Vagina (tissue), 2 donors: ENCODE results near the gene ERLIN1. TPM values are rescaled to one million over a fixed set of nuclear protein-coding genes. Genes with fewer than 3 reads are reported as not detected.

Experiments used
- DNase-seq, 2 donors: peaks; one replicate each; pipeline ENCODE4 v3.0.0-alpha.2; 2017; ENCODE audit errors: extremely low spot score in 2 of 2
- H3K27ac ChIP-seq: fragments of 200-600 bp; sonication (generic); one replicate; pipeline ENCODE4 v1.5.1; 2019
- H3K27me3 ChIP-seq: fragments of 200-600 bp; sonication (generic); one replicate; pipeline ENCODE4 v1.5.1; 2019
- H3K36me3 ChIP-seq, 2 donors: fragments of 200-600 bp; sonication (generic); one replicate each; pipeline ENCODE4 v1.5.1; 2017 to 2019
- H3K4me1 ChIP-seq: fragments of 200-600 bp; sonication (generic); one replicate; pipeline ENCODE4 v1.5.1; 2019
- H3K4me3 ChIP-seq, 2 donors: fragments of 200-600 bp; sonication (generic); 1 replicate in 1 of 2; 2 replicates in 1 of 2; pipeline ENCODE4 v1.5.1; 2016 to 2019
- H3K9me3 ChIP-seq: fragments of 200-600 bp; sonication (generic); one replicate; pipeline ENCODE4 v1.5.1; 2019
- POLR2A ChIP-seq, 2 donors: fragments of 450-650 bp; IDR thresholded peaks; one replicate each; pipeline ENCODE4 v1.6.1; 2017; ENCODE audit warnings: antibody characterized with exemption in 2 of 2, mild to moderate bottlenecking in 2 of 2, moderate library complexity in 2 of 2
- POLR2AphosphoS5 ChIP-seq, 2 donors: sonication (generic); formaldehyde crosslinking; IDR thresholded peaks; one replicate each; pipeline ENCODE4 v1.9.0; 2017; ENCODE audit warnings: antibody characterized with exemption in 2 of 2, mild to moderate bottlenecking in 2 of 2, low read depth in 1 of 2; ENCODE audit not compliant: insufficient read depth in 1 of 2
- intact Hi-C: fragments of 100-400 bp; cut with DNase I; formaldehyde crosslinking; loops from one replicate; pipeline ENCODE4 v1.15.1; 2023
- total RNA-seq: library from RNA; depleted of rRNA; stranded (reverse); fragments of >200 nt; gene quantifications from one replicate; pipeline ENCODE4 v1.2.3, GENCODE V29; 2016
- TF ChIP-seq, protein P1 (sequence below), 3 experiments: fragments of 450-650 bp in 2 of 3; fragments of 200-600 bp in 1 of 3; sonication (generic) in 1 of 3; IDR thresholded peaks; one replicate each; pipeline ENCODE4 v1.5.1; 2017 to 2019; ENCODE audit warnings: antibody characterized with exemption in 3 of 3, mild to moderate bottlenecking in 2 of 3, moderate library complexity in 2 of 3

Gene ERLIN1
- total RNA-seq, 1 donor from 2014 or later = 25.5 TPM

DNA sequence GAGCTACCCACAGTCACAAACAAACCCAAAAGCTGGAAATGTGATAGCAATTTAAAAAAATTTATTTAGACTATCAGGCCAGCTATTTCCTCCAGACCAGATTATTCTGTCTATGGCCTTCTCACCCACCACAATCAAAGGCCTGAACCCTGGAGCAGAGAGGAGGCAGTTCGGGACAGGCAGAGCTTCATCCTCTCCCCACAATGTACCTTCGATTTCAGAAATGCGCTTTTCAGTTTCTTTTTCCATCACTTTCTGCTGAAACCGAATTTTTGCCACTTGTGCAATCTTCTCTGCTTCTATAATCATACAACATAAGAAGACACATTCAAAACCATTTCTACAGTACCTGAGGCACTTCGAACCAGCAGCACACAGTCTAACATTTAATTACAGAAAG, 29.9 kb downstream of the ERLIN1 start:
- intact Hi-C loops = no loop called here
- H3K9me3 ChIP-seq = no peaks in the 10 kb centered on the region
- TF ChIP-seq, protein P1, sequence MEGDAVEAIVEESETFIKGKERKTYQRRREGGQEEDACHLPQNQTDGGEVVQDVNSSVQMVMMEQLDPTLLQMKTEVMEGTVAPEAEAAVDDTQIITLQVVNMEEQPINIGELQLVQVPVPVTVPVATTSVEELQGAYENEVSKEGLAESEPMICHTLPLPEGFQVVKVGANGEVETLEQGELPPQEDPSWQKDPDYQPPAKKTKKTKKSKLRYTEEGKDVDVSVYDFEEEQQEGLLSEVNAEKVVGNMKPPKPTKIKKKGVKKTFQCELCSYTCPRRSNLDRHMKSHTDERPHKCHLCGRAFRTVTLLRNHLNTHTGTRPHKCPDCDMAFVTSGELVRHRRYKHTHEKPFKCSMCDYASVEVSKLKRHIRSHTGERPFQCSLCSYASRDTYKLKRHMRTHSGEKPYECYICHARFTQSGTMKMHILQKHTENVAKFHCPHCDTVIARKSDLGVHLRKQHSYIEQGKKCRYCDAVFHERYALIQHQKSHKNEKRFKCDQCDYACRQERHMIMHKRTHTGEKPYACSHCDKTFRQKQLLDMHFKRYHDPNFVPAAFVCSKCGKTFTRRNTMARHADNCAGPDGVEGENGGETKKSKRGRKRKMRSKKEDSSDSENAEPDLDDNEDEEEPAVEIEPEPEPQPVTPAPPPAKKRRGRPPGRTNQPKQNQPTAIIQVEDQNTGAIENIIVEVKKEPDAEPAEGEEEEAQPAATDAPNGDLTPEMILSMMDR (IDR thresholded peaks at IDR 0.05) = no peak
- no peak overlapping the region for H3K27ac ChIP-seq
- H3K4me1 ChIP-seq = no peaks in the 10 kb centered on the region
- DNase-seq = no peak
- no peaks in the 10 kb centered on the region for H3K27me3 ChIP-seq
- no peak overlapping the region for H3K4me3 ChIP-seq
- peaks cover 0 to 54% of the 10 kb centered on the region in 2 donors for H3K36me3 ChIP-seq

DNA sequence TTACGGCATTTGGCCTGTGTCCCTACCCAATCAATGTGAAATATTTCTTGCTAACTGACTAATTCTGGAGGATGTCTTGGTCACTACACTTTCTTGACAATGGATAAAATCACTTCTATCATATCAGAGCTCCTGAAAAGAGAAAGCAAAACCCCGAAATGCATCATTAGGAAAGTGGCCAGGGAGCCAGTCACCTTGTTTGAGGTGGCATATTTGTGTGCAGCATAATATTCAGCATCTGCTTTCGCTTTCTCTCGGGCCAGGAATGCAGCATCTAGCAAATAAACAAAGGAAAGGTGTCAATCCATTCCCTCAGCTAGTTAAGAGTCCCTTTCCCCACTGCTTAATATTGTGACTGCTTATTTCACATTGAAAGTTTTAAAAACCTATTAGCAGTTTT, 31.2 kb downstream of the ERLIN1 start:
- H3K36me3 ChIP-seq = peaks cover 0 to 54% of the 10 kb centered on the region in 2 donors
- TF ChIP-seq, protein P1 (IDR thresholded peaks at IDR 0.05) = no peak
- TF ChIP-seq POLR2A (IDR thresholded peaks at IDR 0.05) (no peak), POLR2AphosphoS5 (IDR thresholded peaks at IDR 0.05; ENCODE audit: insufficient read depth in 1 of 2, low read depth in 1 of 2) (no peak)
- intact Hi-C loops = no loop called here
- no peaks in the 10 kb centered on the region for H3K27me3 ChIP-seq
- H3K27ac ChIP-seq = no peak overlapping the region
- H3K4me3 ChIP-seq = no peak overlapping the region
- no peak for DNase-seq
- no peaks in the 10 kb centered on the region for H3K4me1 ChIP-seq
- H3K9me3 ChIP-seq = no peaks in the 10 kb centered on the region

DNA sequence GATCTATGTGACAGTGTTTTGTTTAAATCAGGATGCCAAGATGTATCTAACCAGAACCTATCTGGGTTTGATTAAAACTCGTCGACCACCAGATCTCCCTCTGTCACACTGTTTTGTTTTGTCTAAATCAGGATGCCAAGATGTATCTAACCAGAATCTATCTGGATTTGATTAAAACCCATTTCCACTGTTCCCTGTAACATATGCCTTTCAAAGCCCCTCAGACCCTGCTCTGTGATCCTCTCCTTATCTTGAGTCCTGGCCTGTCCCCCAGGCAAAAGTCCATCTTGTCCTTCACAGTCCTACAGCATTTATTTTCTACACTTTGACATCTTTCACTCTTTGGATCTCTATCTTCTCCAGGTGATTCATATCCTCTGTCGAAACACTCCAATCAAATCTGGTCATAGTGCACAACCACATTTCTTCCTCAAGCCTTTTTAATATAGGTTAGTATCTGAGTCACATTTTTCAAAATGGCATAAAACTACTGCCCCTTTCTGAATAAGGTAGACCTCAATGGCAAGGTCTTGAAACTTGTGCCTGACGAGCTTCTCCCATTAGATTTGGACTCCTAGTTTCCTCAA, 32.5 kb downstream of the ERLIN1 start:
- Histone ChIP-seq H3K4me1 (no peaks in the 10 kb centered on the region), H3K4me3 (no peak overlapping the region), H3K9me3 (no peaks in the 10 kb centered on the region), H3K36me3 (peaks cover 0 to 54% of the 10 kb centered on the region in 2 donors), H3K27ac (no peak overlapping the region), H3K27me3 (no peaks in the 10 kb centered on the region)
- TF ChIP-seq, protein P1 (IDR thresholded peaks at IDR 0.05) = no peak
- TF ChIP-seq POLR2A (IDR thresholded peaks at IDR 0.05) = no peak
- no peak for TF ChIP-seq POLR2AphosphoS5 (IDR thresholded peaks at IDR 0.05; ENCODE audit: insufficient read depth in 1 of 2, low read depth in 1 of 2)
- intact Hi-C loops = no loop called here
- DNase-seq = no peak

DNA sequence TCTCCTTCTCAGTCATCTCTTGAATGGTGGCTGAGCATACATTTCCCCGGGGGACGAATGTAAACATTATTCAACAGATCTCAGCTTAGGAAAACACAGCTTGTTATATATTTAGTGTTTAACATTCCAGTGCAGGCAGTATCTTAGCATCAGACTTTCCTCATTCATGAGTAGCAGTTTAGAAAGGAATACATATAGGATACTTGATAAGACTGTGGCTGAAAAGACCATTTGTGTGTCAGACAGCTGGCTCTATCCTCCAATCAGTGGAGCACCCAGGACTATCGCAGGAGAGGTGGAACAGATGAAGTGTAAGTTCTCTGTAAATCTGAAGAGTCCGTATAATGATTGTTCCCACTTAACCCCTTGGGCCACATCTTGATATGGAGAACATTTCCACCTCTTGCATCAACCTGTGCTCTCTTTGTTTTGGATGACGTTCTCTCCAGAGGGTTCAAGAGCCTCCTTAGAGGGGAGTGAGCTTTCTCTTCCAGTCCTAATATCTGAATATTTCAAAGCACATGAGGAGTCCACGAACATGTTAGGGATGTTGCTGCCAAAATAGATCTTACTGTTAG, 34.0 kb downstream of the ERLIN1 start:
- H3K27me3 ChIP-seq = no peaks in the 10 kb centered on the region
- no peaks in the 10 kb centered on the region for H3K9me3 ChIP-seq
- DNase-seq = no peak
- H3K36me3 ChIP-seq = peaks cover 0 to 54% of the 10 kb centered on the region in 2 donors
- no peak overlapping the region for H3K27ac ChIP-seq
- H3K4me1 ChIP-seq = no peaks in the 10 kb centered on the region
- intact Hi-C loops = no loop called here
- TF ChIP-seq, protein P1 (IDR thresholded peaks at IDR 0.05) = no peak
- TF ChIP-seq POLR2A (IDR thresholded peaks at IDR 0.05) = no peak
- no peak for TF ChIP-seq POLR2AphosphoS5 (IDR thresholded peaks at IDR 0.05; ENCODE audit: insufficient read depth in 1 of 2, low read depth in 1 of 2)
- H3K4me3 ChIP-seq = no peak overlapping the region
